GM21367 (cell line): ENCODE data around the gene CTNNA2.

Source experiments
- ATAC-seq: cut with Tn5 transposase; IDR thresholded peaks from one replicate; pipeline ENCODE4 v1.9.1; 2021; ENCODE audit not compliant: unreplicated experiment

Gene CTNNA2

GRCh38 chr2:80248146-80248545 is 735.3 kb downstream of the CTNNA2 start:
- ATAC-seq = no peak

GRCh38 chr2:80252294-80252986 is 739.6 kb downstream of the CTNNA2 start:
- ATAC-seq = no peak

- no peak for ATAC-seq
These were observed 743.3 kb downstream of the CTNNA2 start for GRCh38 chr2:80255918-80256781.

- no peak for ATAC-seq
These were observed 743.9 kb downstream of the CTNNA2 start for GRCh38 chr2:80256782-80257167.

- no peak for ATAC-seq
These were observed 744.6 kb downstream of the CTNNA2 start for GRCh38 chr2:80257450-80257849.

GRCh38 chr2:80258341-80258740 is 745.5 kb downstream of the CTNNA2 start:
- no peak for ATAC-seq

GRCh38 chr2:80258793-80259192 is 745.9 kb downstream of the CTNNA2 start:
- ATAC-seq = no peak

- no peak for ATAC-seq
These were observed 746.4 kb downstream of the CTNNA2 start for GRCh38 chr2:80259292-80259691.

GRCh38 chr2:80266231-80266630 is 753.4 kb downstream of the CTNNA2 start:
- ATAC-seq = no peak

GRCh38 chr2:80269806-80270205 is 757.0 kb downstream of the CTNNA2 start:
- no peak for ATAC-seq

- ATAC-seq = no peak
These were observed 767.7 kb downstream of the CTNNA2 start for GRCh38 chr2:80280598-80280997.

- ATAC-seq = no peak
These were observed 768.2 kb downstream of the CTNNA2 start for GRCh38 chr2:80281049-80281448.

GRCh38 chr2:80288576-80288975 is 775.7 kb downstream of the CTNNA2 start:
- ATAC-seq = no peak

- no peak for ATAC-seq
These were observed 778.8 kb downstream of the CTNNA2 start for GRCh38 chr2:80291656-80292055.

- no peak for ATAC-seq
These were observed 779.6 kb downstream of the CTNNA2 start for GRCh38 chr2:80292474-80292873.

- ATAC-seq = no peak
These were observed 780.2 kb downstream of the CTNNA2 start for GRCh38 chr2:80293039-80293438.

- no peak for ATAC-seq
These were observed 786.1 kb downstream of the CTNNA2 start for GRCh38 chr2:80298954-80299353.

GRCh38 chr2:80299661-80300060 is 786.8 kb downstream of the CTNNA2 start:
- no peak for ATAC-seq

GRCh38 chr2:80300346-80300745 is 787.5 kb downstream of the CTNNA2 start:
- ATAC-seq = no peak

- ATAC-seq = no peak
These were observed 788.1 kb downstream of the CTNNA2 start for GRCh38 chr2:80300954-80301353.

- ATAC-seq = no peak
These were observed 789.1 kb downstream of the CTNNA2 start for GRCh38 chr2:80302001-80302313.

GRCh38 chr2:80302314-80303005 is 789.6 kb downstream of the CTNNA2 start:
- no peak for ATAC-seq
